ENCODE measurements around the gene METTL21C.
A peak's percentile ranks its signal among the peaks of the same experiment; 100 is the strongest.

METTL21C gene

DNA sequence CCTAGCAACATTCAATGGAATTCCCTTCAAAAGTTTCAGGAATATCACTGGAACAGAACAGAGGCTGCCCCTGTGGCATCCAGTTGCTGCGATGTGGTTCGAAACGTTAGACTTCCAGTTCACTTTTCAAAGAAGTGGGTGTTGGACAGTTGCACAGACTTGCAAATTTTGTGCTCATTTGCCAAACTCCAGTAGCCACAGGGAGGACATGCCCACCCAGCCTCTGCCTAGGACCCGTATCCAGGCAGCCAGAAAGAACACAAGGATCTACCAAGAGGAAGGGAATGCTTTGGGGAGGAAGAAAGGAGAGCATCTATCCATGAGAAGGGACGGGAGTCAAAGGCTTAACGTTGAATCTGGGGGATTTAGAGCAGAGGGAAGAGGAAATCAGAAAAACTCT is at the start of gene METTL21C:
Gene METTL21C (minus strand): TSS at position 108 of the 400 bp plus-strand sequence. CDS start 546 bp downstream, outside the sequence.
- DNase-seq, result no peak

GRCh38 chr13:102742506-102742905 is 47.7 kb upstream of the METTL21C start:
- DNase-seq, result no peak

DNA sequence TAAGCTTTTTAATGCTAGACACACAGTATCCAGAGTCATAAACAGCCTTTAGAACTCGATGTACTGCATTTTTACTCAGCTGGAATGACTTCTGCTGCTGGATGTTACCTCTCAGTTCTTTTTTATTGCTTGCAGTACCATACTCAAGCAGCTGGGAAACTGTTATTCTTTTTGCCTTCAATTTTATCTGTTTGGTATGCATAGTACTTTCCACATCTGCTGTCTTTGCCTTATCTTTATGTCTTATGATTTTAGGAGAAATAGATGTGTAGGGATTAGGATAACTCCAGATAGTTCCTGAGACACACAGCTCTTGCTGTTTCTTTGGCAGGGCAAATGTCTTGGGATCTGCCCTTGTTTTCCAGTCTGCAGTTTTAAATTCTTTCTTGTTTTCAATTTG is 47.3 kb upstream of the METTL21C start:
- DNase-seq, result no peak

DNA sequence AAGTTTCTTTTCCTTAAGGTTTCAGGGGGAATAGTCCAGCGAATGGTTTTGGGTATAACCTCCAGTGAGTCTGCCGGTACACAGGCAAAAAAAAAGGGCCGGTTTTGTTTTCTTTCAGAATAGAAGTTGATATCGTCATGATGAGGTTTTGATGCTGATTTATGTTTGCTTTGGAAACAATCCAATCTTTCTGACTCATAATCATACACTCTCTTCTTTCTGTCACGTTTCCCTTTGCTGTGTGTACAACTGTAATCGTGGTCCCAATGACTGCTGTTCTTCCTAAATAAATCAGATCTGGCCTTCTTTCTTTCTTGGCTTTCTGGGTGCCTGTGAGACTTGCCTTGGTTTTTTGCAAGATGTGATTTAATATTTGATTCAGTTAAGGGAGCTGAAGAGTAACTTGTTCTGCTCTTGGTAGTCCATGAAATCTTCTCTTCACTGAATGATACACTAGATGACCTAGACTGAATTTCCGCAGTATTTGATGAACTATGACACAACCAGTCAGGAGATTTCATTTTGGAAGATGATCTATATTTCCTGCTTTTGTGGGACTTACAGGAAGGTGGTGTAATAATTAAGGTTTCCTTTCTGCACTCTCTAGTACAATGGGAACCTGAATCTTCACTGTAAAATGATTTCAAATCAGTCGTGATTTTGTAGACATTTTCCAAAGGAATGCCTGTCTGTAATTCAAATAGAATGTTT is 34.9 kb upstream of the METTL21C start:
- DNase-seq, result no peak

- no peak for DNase-seq
Observed at GRCh38 chr13:102726430-102726829, 31.6 kb upstream of the METTL21C start.

DNA sequence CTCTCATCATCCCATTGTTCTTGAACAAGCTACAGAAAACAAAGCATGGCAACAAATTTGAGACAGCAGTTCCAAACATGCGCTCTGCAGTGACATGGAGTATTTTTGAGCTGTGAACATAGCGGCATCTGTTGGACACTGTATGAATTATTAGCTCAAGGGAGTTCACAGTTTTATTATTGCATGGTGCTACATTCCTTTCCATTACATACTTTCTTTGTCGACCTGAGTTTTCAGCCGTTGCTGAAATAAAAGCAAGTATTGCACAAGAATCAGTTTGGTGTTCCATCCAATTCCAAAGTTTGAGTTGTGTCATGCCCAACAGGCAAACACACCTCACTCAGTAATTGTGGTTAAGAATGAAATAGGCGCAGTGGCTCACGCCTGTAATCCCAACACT is 30.1 kb upstream of the METTL21C start:
- peak in 16 of 56 donors; percentile 0 to 40 (median 7) for DNase-seq

- DNase-seq, result peak in 52 of 56 donors; percentile 1 to 87 (median 50)
Observed at GRCh38 chr13:102721800-102722231, 27.0 kb upstream of the METTL21C start.

DNA sequence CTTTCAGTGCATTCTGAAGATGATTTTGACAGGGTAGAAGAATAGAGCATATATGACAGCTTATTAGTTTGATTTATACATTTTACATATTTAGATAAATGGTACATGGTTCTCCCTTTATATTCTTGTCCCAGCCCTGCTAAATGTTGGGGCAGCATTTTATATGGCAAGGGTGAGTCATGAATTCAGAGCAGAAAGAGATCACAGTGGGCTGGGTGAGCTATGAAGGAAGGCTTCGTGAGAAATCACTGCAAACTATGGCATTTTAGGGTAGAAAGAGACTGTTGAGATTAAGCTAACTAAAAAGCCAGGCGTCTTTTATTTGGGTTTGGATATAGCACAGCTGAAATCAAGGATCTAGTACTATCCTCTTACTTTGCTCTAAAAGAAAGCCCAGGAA is 23.9 kb upstream of the METTL21C start:
- DNase-seq, result no peak

DNA sequence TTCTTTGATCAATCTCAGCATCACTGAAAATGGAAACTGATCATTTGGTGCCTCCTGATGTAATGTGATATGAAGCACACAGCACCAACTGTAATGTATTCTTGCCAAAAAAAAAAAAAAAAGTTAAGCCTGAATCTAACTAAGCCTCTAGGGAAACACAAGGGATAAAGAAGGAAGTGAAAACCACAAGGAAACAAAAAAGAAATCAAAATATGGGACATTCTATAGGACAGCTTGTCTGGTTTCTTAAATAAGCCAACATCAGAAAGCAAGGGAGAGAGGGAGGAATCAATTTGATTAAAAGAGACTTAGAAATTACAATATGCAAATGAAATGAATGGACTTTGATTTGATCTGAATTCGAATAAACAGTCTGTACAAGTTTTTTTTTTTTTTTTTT is 20.6 kb upstream of the METTL21C start:
- no peak for DNase-seq

DNA sequence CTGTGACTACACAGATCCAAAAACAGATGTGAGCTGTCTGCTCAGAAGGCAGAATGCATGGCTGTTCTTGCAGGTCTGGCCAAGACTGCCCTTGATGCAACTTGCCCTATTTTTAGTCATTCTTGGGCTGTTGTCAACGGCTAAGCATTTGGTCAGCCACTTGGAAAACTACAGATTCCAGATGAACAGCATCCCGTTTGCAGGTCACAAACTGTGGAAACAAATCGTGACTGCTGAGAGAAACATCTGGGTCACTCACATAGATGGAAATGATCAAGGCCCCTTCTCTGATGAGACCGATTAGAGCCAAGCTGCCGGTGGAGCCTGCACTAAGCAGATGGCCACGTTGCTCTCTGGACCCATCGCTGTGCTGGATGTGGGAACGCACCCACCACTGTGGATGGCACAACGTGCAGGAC is 15.4 kb upstream of the METTL21C start:
- DNase-seq, result no peak

GRCh38 chr13:102709536-102709935 is 14.7 kb upstream of the METTL21C start:
- DNase-seq, result no peak

GRCh38 chr13:102708991-102709390 is 14.1 kb upstream of the METTL21C start:
- no peak for DNase-seq

DNA sequence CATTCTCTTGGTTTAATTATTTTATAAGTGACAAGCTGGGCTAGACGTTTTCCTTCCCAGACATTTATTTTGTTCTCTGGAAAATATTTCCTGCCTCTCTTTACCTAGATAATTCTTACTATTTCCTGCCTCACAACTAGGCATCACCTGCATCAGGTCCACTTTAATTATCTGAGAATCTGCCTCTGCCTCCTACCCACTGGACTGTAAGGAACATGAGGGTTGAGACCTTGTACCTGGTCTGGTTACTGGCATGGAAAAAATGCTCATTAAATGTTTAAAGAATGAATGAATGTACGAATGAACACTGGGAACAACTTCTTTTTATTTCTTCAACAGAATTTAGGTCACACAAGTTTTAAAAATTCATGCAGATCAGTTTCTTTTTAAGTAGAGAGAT is 13.4 kb upstream of the METTL21C start:
- no peak for DNase-seq

DNA sequence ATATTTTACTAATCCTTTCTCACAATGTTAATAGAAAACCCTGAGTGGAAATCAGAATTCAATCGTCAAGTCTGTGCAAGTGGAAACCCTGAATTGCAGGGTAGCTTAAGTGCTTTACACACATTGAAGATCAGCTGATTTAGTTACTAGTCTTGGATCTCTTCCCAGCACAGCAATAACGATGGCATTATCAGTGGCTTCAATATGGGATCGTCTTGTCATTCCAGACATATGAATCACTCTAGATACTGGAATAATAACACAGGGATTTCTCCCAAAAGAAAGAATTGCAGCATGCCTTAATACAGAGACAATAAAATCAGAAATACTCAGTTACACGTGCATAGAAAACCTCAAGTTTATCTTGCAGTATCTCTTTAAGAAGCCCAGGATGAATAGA is 12.6 kb upstream of the METTL21C start:
- DNase-seq, result no peak

- no peak for DNase-seq
Observed at GRCh38 chr13:102704238-102705058, 9.6 kb upstream of the METTL21C start.

DNA sequence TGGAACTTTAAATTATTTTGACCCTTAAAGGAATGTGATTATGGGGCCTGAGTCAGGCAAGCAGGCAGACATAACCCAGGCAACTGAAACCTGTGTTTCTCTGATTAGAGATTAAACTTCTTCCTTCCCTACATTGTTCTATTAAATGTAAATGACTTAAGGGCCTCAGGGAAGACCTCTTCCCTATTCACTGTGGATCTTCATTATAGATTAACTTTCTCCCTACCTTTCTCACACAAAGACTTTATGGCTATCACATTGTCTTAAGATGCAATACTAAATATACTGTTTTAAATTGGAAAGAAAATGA is 8.8 kb upstream of the METTL21C start:
- DNase-seq, result no peak

GRCh38 chr13:102702965-102703725 is 8.3 kb upstream of the METTL21C start:
- no peak for DNase-seq

- no peak for DNase-seq
Observed at GRCh38 chr13:102701331-102701730, 6.5 kb upstream of the METTL21C start.

- DNase-seq, result no peak
Observed at GRCh38 chr13:102700088-102701031, 5.5 kb upstream of the METTL21C start.

- DNase-seq, result no peak
Observed at GRCh38 chr13:102699504-102699903, 4.7 kb upstream of the METTL21C start.

- DNase-seq, result no peak
Observed at GRCh38 chr13:102698649-102698980, 3.8 kb upstream of the METTL21C start.
